GM21390 (cell line): ENCODE results near the gene IPO9.
"Not testable (repeated sequence)": the region's sequence is repeated elsewhere in the genome, so short reads cannot be mapped to it uniquely, and the experiment has no call there.

Experiments used
- ATAC-seq: cut with Tn5 transposase; IDR thresholded peaks from one replicate; pipeline ENCODE4 v1.9.1; 2021; ENCODE audit not compliant: unreplicated experiment

The IPO9 gene

GRCh38 chr1:201847150-201847549 lies 18.2 kb downstream of the IPO9 start:
- no peak for ATAC-seq

GRCh38 chr1:201848230-201848629 lies 19.3 kb downstream of the IPO9 start:
- ATAC-seq = no peak

- no peak for ATAC-seq
Measured at GRCh38 chr1:201849372-201850052, 20.6 kb downstream of the IPO9 start.

GRCh38 chr1:201850053-201850397 lies 21.1 kb downstream of the IPO9 start:
- ATAC-seq = no peak

GRCh38 chr1:201851949-201852348 lies 23.0 kb downstream of the IPO9 start:
- ATAC-seq = no peak

- not testable (repeated sequence) for ATAC-seq
Measured at GRCh38 chr1:201856722-201857121, 27.8 kb downstream of the IPO9 start.

- ATAC-seq = no peak
Measured at GRCh38 chr1:201859424-201859823, 30.5 kb downstream of the IPO9 start.

- ATAC-seq = no peak
Measured at GRCh38 chr1:201861448-201861847, 32.5 kb downstream of the IPO9 start.

GRCh38 chr1:201870397-201870796 lies 41.4 kb downstream of the IPO9 start:
- ATAC-seq = no peak

GRCh38 chr1:201874672-201875071 lies 45.7 kb downstream of the IPO9 start:
- no peak for ATAC-seq

- no peak for ATAC-seq
Measured at GRCh38 chr1:201876148-201876818, 47.3 kb downstream of the IPO9 start.

GRCh38 chr1:201877877-201878401 lies 49.0 kb downstream of the IPO9 start:
- no peak for ATAC-seq

GRCh38 chr1:201880928-201881571 lies 52.1 kb downstream of the IPO9 start:
- no peak for ATAC-seq

- no peak for ATAC-seq
Measured at GRCh38 chr1:201881617-201882016, 52.7 kb downstream of the IPO9 start.

- ATAC-seq = no peak
Measured at GRCh38 chr1:201882665-201883132, 53.7 kb downstream of the IPO9 start.

GRCh38 chr1:201883266-201883665 lies 54.3 kb downstream of the IPO9 start:
- ATAC-seq = no peak

- ATAC-seq = no peak
Measured at GRCh38 chr1:201883786-201884185, 54.8 kb downstream of the IPO9 start.

- ATAC-seq = no peak
Measured at GRCh38 chr1:201884425-201884824, 55.5 kb downstream of the IPO9 start.

GRCh38 chr1:201885531-201886075 lies 56.6 kb downstream of the IPO9 start:
- no peak for ATAC-seq

- ATAC-seq = no peak
Measured at GRCh38 chr1:201886103-201886885, 57.3 kb downstream of the IPO9 start.
